GM23248 (cell line): ENCODE data around the gene NFIL3.

ENCODE experiments used
- EZH2 ChIP-seq: fragments of 200-600 bp; sonication (generic); IDR thresholded peaks from 2 replicates; pipeline ENCODE4 v1.6.1; 2018; ENCODE audit warnings: antibody characterized with exemption, mild to moderate bottlenecking; ENCODE audit not compliant: insufficient read depth, poor library complexity, severe bottlenecking
- EZH2phosphoT487 ChIP-seq: fragments of 200-600 bp; sonication (generic); IDR thresholded peaks from 2 replicates; pipeline ENCODE4 v1.6.1; 2018; ENCODE audit warnings: antibody characterized with exemption, moderate library complexity, mild to moderate bottlenecking, low read depth; ENCODE audit not compliant: insufficient read depth

- TF ChIP-seq EZH2phosphoT487, result no peak
- TF ChIP-seq EZH2, result no peak
These were observed 8.3 kb downstream of the NFIL3 start for GRCh38 chr9:91415290-91415689.
